HEK293 (cell line): ENCODE data around the gene SETD1A.

Source experiments
- IKZF3 ChIP-seq: fragments of 450-650 bp; IDR thresholded peaks from 2 replicates; pipeline ENCODE4 v1.5.0; 2018; ENCODE audit warnings: missing biosample characterization, mild to moderate bottlenecking, missing genetic modification characterization, moderate library complexity
- SP2 ChIP-seq: fragments of 450-650 bp; formaldehyde crosslinking; IDR thresholded peaks from 2 replicates; pipeline ENCODE4 v1.5.1; 2016; ENCODE audit warnings: missing biosample characterization, missing genetic modification characterization
- TCF7L2 ChIP-seq: IDR thresholded peaks from 2 replicates; pipeline ENCODE4 v1.6.1; 2011; ENCODE audit warnings: low read depth, mild to moderate bottlenecking, inconsistent platforms, low read length, moderate library complexity, borderline replicate concordance
- YY1 ChIP-seq: fragments of 450-650 bp; formaldehyde crosslinking; IDR thresholded peaks from 2 replicates; pipeline ENCODE4 v1.5.1; 2018; ENCODE audit warnings: missing biosample characterization, missing genetic modification characterization
- ZBTB48 ChIP-seq: fragments of 450-650 bp; formaldehyde crosslinking; IDR thresholded peaks from 2 replicates; pipeline ENCODE4 v1.5.1; 2016; ENCODE audit warnings: missing biosample characterization, missing genetic modification characterization
- ZNF23 ChIP-seq: fragments of 450-650 bp; formaldehyde crosslinking; IDR thresholded peaks from 2 replicates; pipeline ENCODE4 v1.5.1; 2016; ENCODE audit warnings: missing biosample characterization, missing genetic modification characterization, borderline replicate concordance
- ZNF529 ChIP-seq: fragments of 450-650 bp; formaldehyde crosslinking; IDR thresholded peaks from 2 replicates; pipeline ENCODE4 v1.5.1; 2017; ENCODE audit warnings: missing genetic modification characterization, missing biosample characterization; ENCODE audit not compliant: insufficient replicate concordance
- ZNF549 ChIP-seq: fragments of 450-650 bp; IDR thresholded peaks from 2 replicates; pipeline ENCODE4 v1.5.1; 2018; ENCODE audit warnings: missing biosample characterization, missing genetic modification characterization, mild to moderate bottlenecking, inconsistent platforms, moderate library complexity
- ZNF677 ChIP-seq: fragments of 450-650 bp; IDR thresholded peaks from 2 replicates; pipeline ENCODE4 v1.5.0; 2018; ENCODE audit warnings: missing biosample characterization, mild to moderate bottlenecking, missing genetic modification characterization, moderate library complexity
- TF ChIP-seq, protein P1 (sequence below): fragments of 450-650 bp; formaldehyde crosslinking; IDR thresholded peaks from 2 replicates; pipeline ENCODE4 v1.5.1; 2016; ENCODE audit warnings: missing biosample characterization, missing genetic modification characterization
- TF ChIP-seq, protein P2 (sequence below): fragments of 450-650 bp; formaldehyde crosslinking; IDR thresholded peaks from 2 replicates; pipeline ENCODE4 v1.5.1; 2016; ENCODE audit warnings: missing biosample characterization, missing genetic modification characterization
- TF ChIP-seq, protein P3 (sequence below): fragments of 450-650 bp; formaldehyde crosslinking; IDR thresholded peaks from 2 replicates; pipeline ENCODE4 v1.5.1; 2016; ENCODE audit warnings: missing biosample characterization, missing genetic modification characterization

DNA sequence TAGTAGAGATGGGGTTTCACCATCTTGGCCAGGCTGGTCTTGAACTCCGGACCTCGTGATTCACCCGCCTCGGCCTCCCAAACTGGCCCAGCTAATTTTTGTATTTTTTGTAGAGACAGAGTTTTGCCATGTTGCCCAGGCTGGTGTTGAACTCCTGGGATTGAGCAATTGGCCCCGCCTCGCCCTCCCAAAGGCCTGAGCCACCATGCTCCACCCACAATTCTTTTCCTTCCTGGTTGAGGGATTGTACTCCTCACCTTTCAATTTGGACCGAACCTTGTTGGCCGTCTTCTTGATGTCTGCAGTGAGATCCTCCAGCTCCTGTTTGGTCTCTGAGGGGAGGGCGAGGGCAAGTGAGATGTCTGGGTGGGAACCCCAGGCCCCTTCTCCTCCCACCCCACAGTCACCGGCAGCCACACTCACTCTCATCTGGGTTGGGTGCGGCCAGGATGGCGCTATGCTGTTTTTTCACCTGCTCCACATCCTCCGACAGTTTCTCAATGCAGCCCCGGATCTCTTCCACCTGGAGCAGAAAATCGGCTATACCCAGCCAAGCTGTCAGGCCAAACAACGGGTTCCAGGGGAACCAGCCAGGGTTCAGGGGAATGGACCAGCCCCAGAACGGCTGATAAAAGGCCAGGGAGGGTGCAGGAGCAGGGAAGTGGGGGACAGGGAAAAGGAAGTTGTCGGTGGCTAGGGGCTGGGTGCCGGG, 43.3 kb downstream of the SETD1A start:
- TF ChIP-seq IKZF3 (tag by site-specific recombination) (no peak), YY1 (tag by site-specific recombination) (no peak), ZNF677 (tag by site-specific recombination) (no peak), TCF7L2 (no peak), SP2 (tag by site-specific recombination) (no peak), ZBTB48 (tag by site-specific recombination) (no peak), ZNF23 (tag by site-specific recombination) (no peak), ZNF529 (tag by site-specific recombination) (no peak), ZNF549 (no peak)
- TF ChIP-seq, protein P1, sequence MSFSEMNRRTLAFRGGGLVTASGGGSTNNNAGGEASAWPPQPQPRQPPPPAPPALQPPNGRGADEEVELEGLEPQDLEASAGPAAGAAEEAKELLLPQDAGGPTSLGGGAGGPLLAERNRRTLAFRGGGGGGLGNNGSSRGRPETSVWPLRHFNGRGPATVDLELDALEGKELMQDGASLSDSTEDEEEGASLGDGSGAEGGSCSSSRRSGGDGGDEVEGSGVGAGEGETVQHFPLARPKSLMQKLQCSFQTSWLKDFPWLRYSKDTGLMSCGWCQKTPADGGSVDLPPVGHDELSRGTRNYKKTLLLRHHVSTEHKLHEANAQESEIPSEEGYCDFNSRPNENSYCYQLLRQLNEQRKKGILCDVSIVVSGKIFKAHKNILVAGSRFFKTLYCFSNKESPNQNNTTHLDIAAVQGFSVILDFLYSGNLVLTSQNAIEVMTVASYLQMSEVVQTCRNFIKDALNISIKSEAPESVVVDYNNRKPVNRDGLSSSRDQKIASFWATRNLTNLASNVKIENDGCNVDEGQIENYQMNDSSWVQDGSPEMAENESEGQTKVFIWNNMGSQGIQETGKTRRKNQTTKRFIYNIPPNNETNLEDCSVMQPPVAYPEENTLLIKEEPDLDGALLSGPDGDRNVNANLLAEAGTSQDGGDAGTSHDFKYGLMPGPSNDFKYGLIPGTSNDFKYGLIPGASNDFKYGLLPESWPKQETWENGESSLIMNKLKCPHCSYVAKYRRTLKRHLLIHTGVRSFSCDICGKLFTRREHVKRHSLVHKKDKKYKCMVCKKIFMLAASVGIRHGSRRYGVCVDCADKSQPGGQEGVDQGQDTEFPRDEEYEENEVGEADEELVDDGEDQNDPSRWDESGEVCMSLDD (tag by site-specific recombination): no peak
- TF ChIP-seq, protein P2, sequence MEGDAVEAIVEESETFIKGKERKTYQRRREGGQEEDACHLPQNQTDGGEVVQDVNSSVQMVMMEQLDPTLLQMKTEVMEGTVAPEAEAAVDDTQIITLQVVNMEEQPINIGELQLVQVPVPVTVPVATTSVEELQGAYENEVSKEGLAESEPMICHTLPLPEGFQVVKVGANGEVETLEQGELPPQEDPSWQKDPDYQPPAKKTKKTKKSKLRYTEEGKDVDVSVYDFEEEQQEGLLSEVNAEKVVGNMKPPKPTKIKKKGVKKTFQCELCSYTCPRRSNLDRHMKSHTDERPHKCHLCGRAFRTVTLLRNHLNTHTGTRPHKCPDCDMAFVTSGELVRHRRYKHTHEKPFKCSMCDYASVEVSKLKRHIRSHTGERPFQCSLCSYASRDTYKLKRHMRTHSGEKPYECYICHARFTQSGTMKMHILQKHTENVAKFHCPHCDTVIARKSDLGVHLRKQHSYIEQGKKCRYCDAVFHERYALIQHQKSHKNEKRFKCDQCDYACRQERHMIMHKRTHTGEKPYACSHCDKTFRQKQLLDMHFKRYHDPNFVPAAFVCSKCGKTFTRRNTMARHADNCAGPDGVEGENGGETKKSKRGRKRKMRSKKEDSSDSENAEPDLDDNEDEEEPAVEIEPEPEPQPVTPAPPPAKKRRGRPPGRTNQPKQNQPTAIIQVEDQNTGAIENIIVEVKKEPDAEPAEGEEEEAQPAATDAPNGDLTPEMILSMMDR (tag by site-specific recombination): no peak
- TF ChIP-seq, protein P3, sequence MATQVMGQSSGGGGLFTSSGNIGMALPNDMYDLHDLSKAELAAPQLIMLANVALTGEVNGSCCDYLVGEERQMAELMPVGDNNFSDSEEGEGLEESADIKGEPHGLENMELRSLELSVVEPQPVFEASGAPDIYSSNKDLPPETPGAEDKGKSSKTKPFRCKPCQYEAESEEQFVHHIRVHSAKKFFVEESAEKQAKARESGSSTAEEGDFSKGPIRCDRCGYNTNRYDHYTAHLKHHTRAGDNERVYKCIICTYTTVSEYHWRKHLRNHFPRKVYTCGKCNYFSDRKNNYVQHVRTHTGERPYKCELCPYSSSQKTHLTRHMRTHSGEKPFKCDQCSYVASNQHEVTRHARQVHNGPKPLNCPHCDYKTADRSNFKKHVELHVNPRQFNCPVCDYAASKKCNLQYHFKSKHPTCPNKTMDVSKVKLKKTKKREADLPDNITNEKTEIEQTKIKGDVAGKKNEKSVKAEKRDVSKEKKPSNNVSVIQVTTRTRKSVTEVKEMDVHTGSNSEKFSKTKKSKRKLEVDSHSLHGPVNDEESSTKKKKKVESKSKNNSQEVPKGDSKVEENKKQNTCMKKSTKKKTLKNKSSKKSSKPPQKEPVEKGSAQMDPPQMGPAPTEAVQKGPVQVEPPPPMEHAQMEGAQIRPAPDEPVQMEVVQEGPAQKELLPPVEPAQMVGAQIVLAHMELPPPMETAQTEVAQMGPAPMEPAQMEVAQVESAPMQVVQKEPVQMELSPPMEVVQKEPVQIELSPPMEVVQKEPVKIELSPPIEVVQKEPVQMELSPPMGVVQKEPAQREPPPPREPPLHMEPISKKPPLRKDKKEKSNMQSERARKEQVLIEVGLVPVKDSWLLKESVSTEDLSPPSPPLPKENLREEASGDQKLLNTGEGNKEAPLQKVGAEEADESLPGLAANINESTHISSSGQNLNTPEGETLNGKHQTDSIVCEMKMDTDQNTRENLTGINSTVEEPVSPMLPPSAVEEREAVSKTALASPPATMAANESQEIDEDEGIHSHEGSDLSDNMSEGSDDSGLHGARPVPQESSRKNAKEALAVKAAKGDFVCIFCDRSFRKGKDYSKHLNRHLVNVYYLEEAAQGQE (tag by site-specific recombination): no peak
